Ovary (tissue), 9 donors: ENCODE results near the gene SPIN1. TPM values are rescaled to one million over a fixed set of nuclear protein-coding genes. Genes with fewer than 3 reads are reported as not detected.

Experiments used
- DNase-seq, 5 donors: peaks; one replicate each; pipeline ENCODE4 v3.0.0-alpha.2; 2019 to 2020
- H3K27ac ChIP-seq, 2 donors: fragments of 200-600 bp; one replicate each; pipeline versions ENCODE4 v1.5.1 to v1.8.0; 2019 to 2022
- H3K27me3 ChIP-seq: fragments of 200-600 bp; one replicate; pipeline ENCODE4 v1.8.0; 2022
- H3K36me3 ChIP-seq: fragments of 200-600 bp; sonication (generic); one replicate; pipeline ENCODE4 v1.5.1; 2019
- H3K4me1 ChIP-seq: one replicate; pipeline ENCODE4 v1.8.1; 2013; ENCODE audit warnings: mild to moderate bottlenecking, moderate library complexity; ENCODE audit not compliant: insufficient read depth
- H3K4me3 ChIP-seq: fragments of 200-600 bp; sonication (generic); one replicate; pipeline ENCODE4 v1.5.1; 2017
- H3K9me3 ChIP-seq, 2 donors: fragments of 200-600 bp in 1 of 2; sonication (generic) in 1 of 2; one replicate each; pipeline versions ENCODE4 v1.5.1 to v1.8.1; 2013 to 2019; ENCODE audit warnings: mild to moderate bottlenecking in 1 of 2, moderate library complexity in 1 of 2
- EP300 ChIP-seq: sonication (generic); formaldehyde crosslinking; IDR thresholded peaks from one replicate; pipeline ENCODE4 v1.6.1; 2017; ENCODE audit warnings: antibody characterized with exemption
- POLR2A ChIP-seq: fragments of 450-650 bp; IDR thresholded peaks from one replicate; pipeline ENCODE4 v1.6.1; 2017; ENCODE audit warnings: antibody characterized with exemption, mild to moderate bottlenecking, moderate library complexity
- WGBS, 3 donors: extraction: QIAGEN DNeasy Blood & Tissue Kit in 1 of 3; methylation state at CpG; one replicate each; pipeline versions ENCODE4 v1.1.5 to v1.1.7; 2013 to 2017; 5-methylcytosine and 5-hydroxymethylcytosine counted together
- intact Hi-C, 4 donors: fragments of 100-400 bp; cut with DNase I; formaldehyde crosslinking; loops; one replicate each; pipeline versions ENCODE4 v1.11.0 to v1.15.1; 2022 to 2023
- polyA plus RNA-seq, 2 donors: library from polyadenylated mRNA; stranded (reverse); fragments of 200-250 nt in 1 of 2; fragments of 350-450 nt in 1 of 2; fragmentation: Illumina TruSeq in 1 of 2; extraction: RNeasy Lipid Tissue Mini Kit (QIAGEN cat#74804) in 1 of 2; gene quantifications; one replicate each; pipeline ENCODE4 v1.2.3, GENCODE V29; 2013 to 2014
- total RNA-seq, 7 donors: library from RNA; depleted of rRNA in 2 of 7; stranded (reverse); fragments of >200 nt in 2 of 7; fragmentation: NEBNext Ultra II Directional in 3 of 7; extraction: Animal tissue kit (Norgen Biotek cat#: 25700) in 3 of 7; gene quantifications; one replicate each; pipeline versions ENCODE4 v1.1.0 to v1.2.4, GENCODE V29; 2016 to 2023
- TF ChIP-seq, protein P1 (sequence below), 3 donors: fragments of 450-650 bp in 2 of 3; fragments of 200-600 bp in 1 of 3; IDR thresholded peaks; one replicate each; pipeline versions ENCODE4 v1.5.1 to v1.8.0; 2016 to 2022; ENCODE audit warnings: antibody characterized with exemption in 3 of 3, mild to moderate bottlenecking in 1 of 3
- donor health status: DM: no; HTN: no; CAD: no; lungs with moderate emphysema.
- donor health status: DM: no; HTN: no; CAD: no.
- donor health status: Bipolar disorder and iron deficiency.
- donor health status: DM: yes; HTN: yes; CAD: no.
- donor health status: DM: no; HTN: no; CAD: no.
- donor health status: DM: yes; HTN: yes; CAD: no.

SPIN1 gene
- total and polyA plus RNA-seq, 9 donors, result 61.4 to 144 (median 107) TPM

DNA sequence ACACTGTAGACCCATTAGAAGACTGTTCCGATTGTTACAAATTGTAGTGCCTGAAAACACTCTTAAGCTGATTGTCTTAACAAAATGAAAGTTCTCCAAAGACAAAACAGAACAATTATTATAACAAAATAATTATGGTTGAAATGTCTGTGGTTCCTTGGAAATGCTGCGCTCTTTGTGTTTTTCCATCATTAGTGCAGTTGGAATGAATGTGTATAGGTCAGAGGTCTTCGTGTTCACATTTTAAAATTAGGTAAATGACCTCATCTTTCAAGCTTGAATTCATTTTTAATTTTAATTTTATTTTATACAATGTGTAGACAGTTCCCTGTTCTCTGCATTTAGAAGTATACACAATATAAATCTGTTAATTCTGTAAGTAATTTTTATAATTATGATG is 90.0 kb downstream of the SPIN1 start:
- Histone ChIP-seq H3K36me3 (no peaks in the 10 kb centered on the region), H3K27me3 (no peaks in the 10 kb centered on the region), H3K9me3 (no peaks in the 10 kb centered on the region), H3K27ac (no peak overlapping the region), H3K4me1 (peaks cover 10% of the 10 kb centered on the region), H3K4me3 (no peak overlapping the region)
- intact Hi-C loops, result no loop called here
- TF ChIP-seq EP300, result no peak
- 34 to 58% (median 52%) methylated on average over 3 of the region's 3 CpGs for WGBS, 3 donors
- DNase-seq, result no peak

DNA sequence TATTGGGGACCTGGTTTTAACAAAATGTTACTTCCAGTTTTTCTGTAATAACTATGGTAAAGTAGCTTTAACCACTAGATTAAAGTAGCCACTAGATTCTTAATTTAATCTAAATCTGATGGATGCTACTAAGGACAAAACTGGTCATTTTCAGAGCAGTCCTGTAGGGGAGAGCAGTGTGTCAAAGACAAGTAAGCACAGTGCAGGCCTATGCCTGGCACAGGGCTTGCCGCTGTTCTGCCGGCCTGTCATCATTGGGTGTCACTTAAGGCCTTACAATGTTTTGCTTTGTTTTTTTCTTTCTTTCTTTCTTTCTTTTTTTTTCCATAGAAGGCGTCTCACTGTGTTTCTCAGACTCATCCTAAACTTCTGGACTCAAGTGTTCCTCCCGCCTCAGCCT is 93.7 kb downstream of the SPIN1 start:
- DNase-seq, result no peak
- Histone ChIP-seq H3K36me3 (no peaks in the 10 kb centered on the region), H3K27ac (no peak overlapping the region), H3K9me3 (no peaks in the 10 kb centered on the region), H3K27me3 (no peaks in the 10 kb centered on the region), H3K4me1 (peaks cover 6% of the 10 kb centered on the region), H3K4me3 (no peak overlapping the region)
- intact Hi-C loops, result no loop called here
- WGBS, 3 donors, result 85 to 95% (median 93%) methylated on average over 4 of the region's 4 CpGs
- TF ChIP-seq EP300 (no peak), POLR2A (no peak)
- TF ChIP-seq, protein P1, sequence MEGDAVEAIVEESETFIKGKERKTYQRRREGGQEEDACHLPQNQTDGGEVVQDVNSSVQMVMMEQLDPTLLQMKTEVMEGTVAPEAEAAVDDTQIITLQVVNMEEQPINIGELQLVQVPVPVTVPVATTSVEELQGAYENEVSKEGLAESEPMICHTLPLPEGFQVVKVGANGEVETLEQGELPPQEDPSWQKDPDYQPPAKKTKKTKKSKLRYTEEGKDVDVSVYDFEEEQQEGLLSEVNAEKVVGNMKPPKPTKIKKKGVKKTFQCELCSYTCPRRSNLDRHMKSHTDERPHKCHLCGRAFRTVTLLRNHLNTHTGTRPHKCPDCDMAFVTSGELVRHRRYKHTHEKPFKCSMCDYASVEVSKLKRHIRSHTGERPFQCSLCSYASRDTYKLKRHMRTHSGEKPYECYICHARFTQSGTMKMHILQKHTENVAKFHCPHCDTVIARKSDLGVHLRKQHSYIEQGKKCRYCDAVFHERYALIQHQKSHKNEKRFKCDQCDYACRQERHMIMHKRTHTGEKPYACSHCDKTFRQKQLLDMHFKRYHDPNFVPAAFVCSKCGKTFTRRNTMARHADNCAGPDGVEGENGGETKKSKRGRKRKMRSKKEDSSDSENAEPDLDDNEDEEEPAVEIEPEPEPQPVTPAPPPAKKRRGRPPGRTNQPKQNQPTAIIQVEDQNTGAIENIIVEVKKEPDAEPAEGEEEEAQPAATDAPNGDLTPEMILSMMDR (IDR thresholded peaks at IDR 0.05), result no peak

DNA sequence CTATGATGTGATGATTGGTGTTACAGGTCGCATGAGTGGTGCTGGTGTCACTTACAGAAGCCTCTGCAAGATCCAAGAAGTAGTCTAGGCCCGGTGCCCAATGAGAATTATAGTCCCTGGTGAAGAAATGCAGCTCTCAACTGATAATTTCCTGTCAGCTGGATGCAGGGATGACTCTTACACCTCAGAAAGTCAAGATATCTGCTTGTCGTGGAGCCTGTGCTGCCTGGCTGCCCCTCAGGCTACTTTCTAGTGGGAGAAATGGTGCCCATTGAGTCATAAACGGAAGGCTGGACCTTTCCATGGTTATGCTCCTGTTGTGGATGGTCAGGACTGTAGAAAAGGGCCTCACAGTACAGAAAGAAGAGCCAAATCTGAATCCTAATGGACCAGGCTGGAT is 99.9 kb downstream of the SPIN1 start:
- H3K4me1 ChIP-seq, result no peaks in the 10 kb centered on the region
- DNase-seq, result no peak
- H3K27ac ChIP-seq, result no peak overlapping the region
- no peaks in the 10 kb centered on the region for H3K9me3 ChIP-seq
- H3K36me3 ChIP-seq, result no peaks in the 10 kb centered on the region
- no peaks in the 10 kb centered on the region for H3K27me3 ChIP-seq
- H3K4me3 ChIP-seq, result no peak overlapping the region
- intact Hi-C loops, result no loop called here
- WGBS, 3 donors, result 89 to 92% (median 91%) methylated on average over 4 of the region's 4 CpGs
- TF ChIP-seq POLR2A (no peak), EP300 (no peak)
- TF ChIP-seq, protein P1 (IDR thresholded peaks at IDR 0.05), result no peak

DNA sequence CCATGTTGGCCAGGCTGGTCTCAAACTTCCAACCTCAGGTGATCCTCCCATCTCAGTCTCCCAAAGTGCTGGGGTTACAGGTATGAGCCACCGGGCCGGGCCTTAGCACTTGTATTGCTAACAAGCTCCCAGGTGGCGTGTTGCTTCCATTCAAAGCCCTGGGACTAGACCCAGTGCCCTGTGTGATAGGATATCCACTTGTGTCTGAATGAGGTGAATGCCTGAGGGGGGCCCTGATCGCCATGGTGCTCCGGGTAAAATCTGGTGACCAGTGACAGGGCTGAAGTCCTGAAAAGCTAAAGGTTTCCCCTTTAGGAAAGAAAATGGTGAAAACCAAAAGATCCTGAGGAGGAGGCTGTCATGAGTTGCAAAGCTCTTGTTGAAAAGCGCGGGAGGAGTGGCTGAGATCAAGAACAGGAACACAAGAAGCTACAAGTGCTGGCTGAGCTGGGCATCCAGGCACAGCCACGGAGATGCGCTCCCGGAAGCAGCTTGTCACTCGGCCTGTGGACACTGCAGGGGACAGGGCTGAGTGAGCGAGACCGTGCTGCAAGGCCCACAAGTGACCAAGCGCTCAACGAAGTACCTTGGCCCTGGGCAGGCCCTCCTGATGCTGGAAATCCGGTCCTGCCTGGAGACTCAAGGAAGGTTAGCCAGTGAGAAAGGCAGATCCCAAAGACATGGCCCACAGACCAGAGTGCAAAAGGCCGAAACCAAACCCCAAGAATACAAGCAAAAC is 106.9 kb downstream of the SPIN1 start:
- TF ChIP-seq, protein P1 (IDR thresholded peaks at IDR 0.05), result no peak
- TF ChIP-seq EP300 (no peak), POLR2A (no peak)
- intact Hi-C loops, result no loop called here
- no peaks in the 10 kb centered on the region for H3K36me3 ChIP-seq
- no peaks in the 10 kb centered on the region for H3K9me3 ChIP-seq
- DNase-seq, result no peak
- no peak overlapping the region for H3K27ac ChIP-seq
- H3K27me3 ChIP-seq, result no peaks in the 10 kb centered on the region
- WGBS, 3 donors, result 91 to 96% (median 93%) methylated on average over 17 of the region's 17 CpGs
- no peak overlapping the region for H3K4me3 ChIP-seq
- no peaks in the 10 kb centered on the region for H3K4me1 ChIP-seq

DNA sequence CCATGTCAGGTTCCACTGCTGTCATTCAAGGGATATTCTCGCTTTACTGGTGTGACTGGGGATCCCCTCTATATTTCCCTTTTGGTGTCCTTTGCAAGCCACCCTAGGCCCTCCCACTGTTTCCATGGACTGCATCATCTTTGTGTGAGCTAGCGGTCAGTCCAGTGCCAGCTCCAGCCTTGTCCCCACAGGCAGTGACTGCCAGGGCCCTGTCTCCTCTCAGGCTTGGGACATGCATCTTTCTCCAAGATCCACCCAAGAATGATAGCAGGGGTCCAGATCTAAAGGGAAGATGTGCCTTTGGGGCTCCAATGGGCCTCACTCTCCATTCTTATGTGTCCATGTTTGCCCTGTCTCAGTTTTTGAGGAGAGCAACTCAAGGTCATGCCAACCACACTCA is 109.0 kb downstream of the SPIN1 start:
- intact Hi-C loops, result no loop called here
- no peaks in the 10 kb centered on the region for H3K4me1 ChIP-seq
- no peaks in the 10 kb centered on the region for H3K9me3 ChIP-seq
- no peak for DNase-seq
- WGBS, 3 donors, result 94 to 99% (median 96%) methylated on average over 2 of the region's 2 CpGs
- H3K27me3 ChIP-seq, result no peaks in the 10 kb centered on the region
- no peaks in the 10 kb centered on the region for H3K36me3 ChIP-seq
- no peak overlapping the region for H3K27ac ChIP-seq
- TF ChIP-seq POLR2A, result no peak
- TF ChIP-seq, protein P1 (IDR thresholded peaks at IDR 0.05), result no peak
- TF ChIP-seq EP300, result no peak
- no peak overlapping the region for H3K4me3 ChIP-seq
